Measurements from ENCODE around the gene PIGN.
"Not testable (repeated sequence)": the region's sequence is repeated elsewhere in the genome, so short reads cannot be mapped to it uniquely, and the experiment has no call there.

The PIGN gene

GRCh38 chr18:62182220-62182619 is 4.6 kb downstream of the PIGN start:
- DNase-seq, result no peak

GRCh38 chr18:62179213-62179612 is 7.6 kb downstream of the PIGN start:
- no peak for DNase-seq

GRCh38 chr18:62177271-62177670 is 9.6 kb downstream of the PIGN start:
- no peak for DNase-seq

- no peak for DNase-seq
These were observed 11.3 kb downstream of the PIGN start for GRCh38 chr18:62175521-62175920.

- no peak for DNase-seq
These were observed 14.6 kb downstream of the PIGN start for GRCh38 chr18:62172298-62172697.

- DNase-seq, result no peak
These were observed 16.0 kb downstream of the PIGN start for GRCh38 chr18:62170857-62171256.

- DNase-seq, result not testable (repeated sequence)
These were observed 20.3 kb downstream of the PIGN start for GRCh38 chr18:62166524-62166923.

GRCh38 chr18:62165583-62165982 is 21.3 kb downstream of the PIGN start:
- no peak for DNase-seq

- no peak for DNase-seq
These were observed 21.9 kb downstream of the PIGN start for GRCh38 chr18:62164855-62165487.

GRCh38 chr18:62164310-62164709 is 22.5 kb downstream of the PIGN start:
- no peak for DNase-seq

- no peak for DNase-seq
These were observed 29.0 kb downstream of the PIGN start for GRCh38 chr18:62157843-62158242.

GRCh38 chr18:62152844-62153243 is 34.0 kb downstream of the PIGN start:
- no peak for DNase-seq

- DNase-seq, result no peak
These were observed 35.6 kb downstream of the PIGN start for GRCh38 chr18:62151068-62151771.

GRCh38 chr18:62144338-62144737 is 42.5 kb downstream of the PIGN start:
- no peak for DNase-seq

GRCh38 chr18:62140259-62140658 is 46.6 kb downstream of the PIGN start:
- DNase-seq, result no peak

- DNase-seq, result no peak
These were observed 48.2 kb downstream of the PIGN start for GRCh38 chr18:62138461-62139235.

GRCh38 chr18:62131301-62131909 is 55.5 kb downstream of the PIGN start:
- DNase-seq, result peak; percentile 35

GRCh38 chr18:62128157-62128556 is 58.7 kb downstream of the PIGN start:
- DNase-seq, result no peak

GRCh38 chr18:62126737-62127136 is 60.1 kb downstream of the PIGN start:
- no peak for DNase-seq

GRCh38 chr18:62125702-62126101 is 61.2 kb downstream of the PIGN start:
- no peak for DNase-seq

- no peak for DNase-seq
These were observed 64.5 kb downstream of the PIGN start for GRCh38 chr18:62122330-62122729.

GRCh38 chr18:62119884-62120283 is 67.0 kb downstream of the PIGN start:
- no peak for DNase-seq

GRCh38 chr18:62118328-62118727 is 68.5 kb downstream of the PIGN start:
- no peak for DNase-seq

All from effector CD8-positive, alpha-beta T cell (primary cell).